Body of pancreas (tissue), 4 donors: ENCODE results near the gene CHCHD2. TPM values are rescaled to one million over a fixed set of nuclear protein-coding genes. Genes with fewer than 3 reads are reported as not detected.
"Not testable (repeated sequence)": the region's sequence is repeated elsewhere in the genome, so short reads cannot be mapped to it uniquely, and the experiment has no call there.

Experiments
- ATAC-seq: fragments of 150-250 bp; one replicate; pipeline ENCODE4 v1.9.1; 2016
- DNase-seq, 4 donors: peaks; one replicate each; pipeline ENCODE4 v3.0.0-alpha.2; 2019
- H3K27ac ChIP-seq, 4 donors: fragments of 200-600 bp; sonication (generic); 1 replicate in 3 of 4; 2 replicates in 1 of 4; pipeline versions ENCODE4 v1.5.1 to v1.6.1; 2016 to 2019; ENCODE audit warnings: mild to moderate bottlenecking in 1 of 4, mixed read lengths in 1 of 4, moderate library complexity in 1 of 4
- H3K27me3 ChIP-seq, 2 donors: fragments of 200-600 bp; sonication (generic); one replicate each; pipeline ENCODE4 v1.6.0; 2016; ENCODE audit warnings: mild to moderate bottlenecking in 1 of 2
- H3K36me3 ChIP-seq, 2 donors: fragments of 200-600 bp; sonication (generic); replicated peaks in 1 of 2; 2 replicates each; pipeline ENCODE4 v1.5.1; 2016; ENCODE audit warnings: low read depth in 2 of 2; ENCODE audit not compliant: insufficient read depth in 1 of 2
- H3K4me1 ChIP-seq: fragments of 200-600 bp; sonication (generic); one replicate; pipeline ENCODE4 v1.6.0; 2016
- H3K4me3 ChIP-seq, 2 donors: fragments of 200-600 bp; sonication (generic); 1 replicate in 1 of 2; 2 replicates in 1 of 2; pipeline ENCODE4 v1.5.1; 2016 to 2019
- H3K9me3 ChIP-seq, 3 donors: fragments of 200-600 bp; sonication (generic); 1 replicate in 2 of 3; 2 replicates in 1 of 3; pipeline ENCODE4 v1.5.1; 2016
- POLR2A ChIP-seq, 3 donors: fragments of 450-650 bp; IDR thresholded peaks; one replicate each; pipeline ENCODE4 v1.6.1; 2016; ENCODE audit warnings: antibody characterized with exemption in 3 of 3, mild to moderate bottlenecking in 2 of 3
- WGBS, 2 donors: methylation state at CpG; one replicate each; pipeline ENCODE4 v1.1.5; 2017; 5-methylcytosine and 5-hydroxymethylcytosine counted together
- intact Hi-C: fragments of 100-400 bp; cut with DNase I; formaldehyde crosslinking; loops from one replicate; pipeline ENCODE4 v1.15.1; 2023
- total RNA-seq, 2 donors: library from RNA; depleted of rRNA; stranded (reverse); fragments of >200 nt; gene quantifications; one replicate each; pipeline ENCODE4 v1.1.0, GENCODE V29; 2016
- TF ChIP-seq, protein P1 (sequence below), 7 experiments: fragments of 450-650 bp in 4 of 7; fragments of 200-600 bp in 3 of 7; sonication (generic) in 3 of 7; IDR thresholded peaks; one replicate each; pipeline ENCODE4 v1.5.1; 2016 to 2019; ENCODE audit warnings: antibody characterized with exemption in 7 of 7

Gene CHCHD2
- total RNA-seq, 2 donors from 2014 or later, result 154 to 194 TPM

GRCh38 chr7:56105508-56105907 lies 768 bp downstream of the CHCHD2 start:
- peak; percentile 42 to 77 (median 52) for DNase-seq
- H3K4me3 ChIP-seq, result peak overlapping the region; percentile 60 to 68
- H3K4me1 ChIP-seq, result peaks cover 15% of the 10 kb centered on the region
- TF ChIP-seq, protein P1, sequence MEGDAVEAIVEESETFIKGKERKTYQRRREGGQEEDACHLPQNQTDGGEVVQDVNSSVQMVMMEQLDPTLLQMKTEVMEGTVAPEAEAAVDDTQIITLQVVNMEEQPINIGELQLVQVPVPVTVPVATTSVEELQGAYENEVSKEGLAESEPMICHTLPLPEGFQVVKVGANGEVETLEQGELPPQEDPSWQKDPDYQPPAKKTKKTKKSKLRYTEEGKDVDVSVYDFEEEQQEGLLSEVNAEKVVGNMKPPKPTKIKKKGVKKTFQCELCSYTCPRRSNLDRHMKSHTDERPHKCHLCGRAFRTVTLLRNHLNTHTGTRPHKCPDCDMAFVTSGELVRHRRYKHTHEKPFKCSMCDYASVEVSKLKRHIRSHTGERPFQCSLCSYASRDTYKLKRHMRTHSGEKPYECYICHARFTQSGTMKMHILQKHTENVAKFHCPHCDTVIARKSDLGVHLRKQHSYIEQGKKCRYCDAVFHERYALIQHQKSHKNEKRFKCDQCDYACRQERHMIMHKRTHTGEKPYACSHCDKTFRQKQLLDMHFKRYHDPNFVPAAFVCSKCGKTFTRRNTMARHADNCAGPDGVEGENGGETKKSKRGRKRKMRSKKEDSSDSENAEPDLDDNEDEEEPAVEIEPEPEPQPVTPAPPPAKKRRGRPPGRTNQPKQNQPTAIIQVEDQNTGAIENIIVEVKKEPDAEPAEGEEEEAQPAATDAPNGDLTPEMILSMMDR (IDR thresholded peaks at IDR 0.05), result no peak
- no peak for TF ChIP-seq POLR2A (IDR thresholded peaks at IDR 0.05)
- peaks cover 15 to 26% of the 10 kb centered on the region in 2 donors for H3K36me3 ChIP-seq
- no peaks in the 10 kb centered on the region for H3K27me3 ChIP-seq
- intact Hi-C loops, result no loop called here
- ATAC-seq, result peak; percentile 51
- WGBS, 2 donors, result 9 to 11% methylated on average over 6 of the region's 6 CpGs
- H3K27ac ChIP-seq, result peak overlapping the region; percentile 68 to 97 (median 88)
- no peaks in the 10 kb centered on the region for H3K9me3 ChIP-seq

- H3K27me3 ChIP-seq, H3K9me3 ChIP-seq, H3K4me3 ChIP-seq, ATAC-seq, intact Hi-C loops, DNase-seq, H3K27ac ChIP-seq: not testable (repeated sequence)
- 85 to 89% methylated on average over 6 to 9 of the region's 9 CpGs for WGBS, 2 donors
- peaks cover 15 to 28% of the 10 kb centered on the region in 2 donors for H3K36me3 ChIP-seq
- H3K4me1 ChIP-seq, result peaks cover 15% of the 10 kb centered on the region
Measured at GRCh38 chr7:56104138-56104537, 2.1 kb downstream of the CHCHD2 start.

DNA sequence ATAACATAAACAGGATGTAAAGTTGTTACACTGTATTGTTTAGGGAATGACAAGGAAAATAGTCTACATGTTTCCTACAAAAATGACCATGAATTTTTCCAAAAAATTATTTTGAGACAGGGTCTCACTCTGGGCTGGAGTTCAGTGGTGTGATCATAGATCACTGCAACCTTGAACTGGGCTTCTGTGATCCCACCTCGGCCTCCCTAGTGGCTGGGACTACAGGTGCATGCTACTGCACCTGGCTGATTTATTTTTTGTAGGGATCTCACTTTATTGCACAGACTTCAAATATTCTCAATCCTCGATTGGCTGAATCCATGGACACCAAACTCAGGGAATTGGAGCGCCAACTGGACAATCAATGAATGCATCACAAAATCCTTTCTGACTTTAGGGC lies 6.6 kb downstream of the CHCHD2 start:
- ATAC-seq, result no peak
- no peaks in the 10 kb centered on the region for H3K9me3 ChIP-seq
- H3K27me3 ChIP-seq, result no peaks in the 10 kb centered on the region
- H3K4me1 ChIP-seq, result peaks cover 18% of the 10 kb centered on the region
- intact Hi-C loops, result no loop called here
- H3K27ac ChIP-seq, result no peak overlapping the region
- H3K36me3 ChIP-seq, result peaks cover 15 to 28% of the 10 kb centered on the region in 2 donors
- WGBS, 2 donors, result 90 to 96% methylated on average over 3 of the region's 3 CpGs
- no peak overlapping the region for H3K4me3 ChIP-seq
- no peak for DNase-seq
- TF ChIP-seq POLR2A (IDR thresholded peaks at IDR 0.05), result no peak
- TF ChIP-seq, protein P1 (IDR thresholded peaks at IDR 0.05), result no peak

GRCh38 chr7:56098187-56099008 lies 7.9 kb downstream of the CHCHD2 start:
- H3K4me3 ChIP-seq, H3K9me3 ChIP-seq, H3K27me3 ChIP-seq, intact Hi-C loops, DNase-seq, ATAC-seq: not testable (repeated sequence)
- WGBS, 2 donors, result 83 to 86% methylated on average over 8 of the region's 8 CpGs
- Histone ChIP-seq H3K36me3 (peaks cover 12 to 22% of the 10 kb centered on the region in 2 donors), H3K4me1 (peaks cover 18% of the 10 kb centered on the region), H3K27ac (peak overlapping the region in 3 of 4 donors; percentile 68 to 73 (median 73))

DNA sequence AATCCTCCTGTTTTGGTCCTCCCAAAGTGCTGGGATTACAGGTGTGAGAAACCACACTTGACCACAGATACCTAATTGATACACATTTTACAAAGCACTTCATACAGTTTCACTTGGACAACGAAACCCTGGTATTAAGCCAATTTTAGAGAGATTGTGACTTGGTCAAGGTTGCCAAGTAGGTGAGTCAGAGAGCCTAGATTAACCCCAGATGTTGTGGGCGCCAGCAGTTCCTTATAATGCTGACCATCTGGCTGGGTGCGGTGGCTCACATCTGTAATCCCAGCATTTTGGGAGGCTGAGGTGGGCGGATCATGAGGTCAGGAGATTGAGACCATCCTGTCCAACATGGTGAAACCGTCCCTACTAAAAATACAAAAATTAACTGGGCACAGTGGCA lies 8.6 kb downstream of the CHCHD2 start:
- 24 to 32% methylated on average over 4 to 5 of the region's 5 CpGs for WGBS, 2 donors
- no peaks in the 10 kb centered on the region for H3K9me3 ChIP-seq
- peaks cover 25% of the 10 kb centered on the region for H3K4me1 ChIP-seq
- ATAC-seq (peak; percentile 92), DNase-seq (peak; percentile 65 to 81 (median 75))
- no peak overlapping the region for H3K4me3 ChIP-seq
- peak overlapping the region; percentile 68 to 73 (median 71) for H3K27ac ChIP-seq
- H3K36me3 ChIP-seq, result peaks cover 11 to 18% of the 10 kb centered on the region in 2 donors
- intact Hi-C loops, result no loop called here
- TF ChIP-seq, protein P1 (IDR thresholded peaks at IDR 0.05), result no peak
- TF ChIP-seq POLR2A (IDR thresholded peaks at IDR 0.05), result no peak
- H3K27me3 ChIP-seq, result no peaks in the 10 kb centered on the region
